Measurements from ENCODE around the gene ACTRT2.

DNA sequence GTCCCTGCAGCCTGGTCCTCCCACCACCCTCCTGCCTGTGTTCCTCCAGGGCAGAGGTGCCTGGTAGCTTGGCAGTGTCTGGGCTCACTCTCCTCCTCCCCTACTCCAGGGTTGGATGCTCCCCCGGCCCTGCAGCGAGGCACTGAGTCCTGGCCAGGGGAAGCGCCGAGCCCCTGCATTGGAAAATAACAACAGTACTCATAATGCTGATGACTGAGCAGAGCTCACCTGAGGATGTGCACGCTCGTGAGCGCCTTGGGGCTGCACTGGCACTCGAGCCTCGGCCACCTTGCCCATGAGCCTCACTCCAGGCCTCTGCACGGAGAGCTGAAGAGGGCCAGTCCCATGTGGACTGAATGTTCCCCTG lies 6.0 kb upstream of the ACTRT2 start:
- TF ChIP-seq, protein P1, sequence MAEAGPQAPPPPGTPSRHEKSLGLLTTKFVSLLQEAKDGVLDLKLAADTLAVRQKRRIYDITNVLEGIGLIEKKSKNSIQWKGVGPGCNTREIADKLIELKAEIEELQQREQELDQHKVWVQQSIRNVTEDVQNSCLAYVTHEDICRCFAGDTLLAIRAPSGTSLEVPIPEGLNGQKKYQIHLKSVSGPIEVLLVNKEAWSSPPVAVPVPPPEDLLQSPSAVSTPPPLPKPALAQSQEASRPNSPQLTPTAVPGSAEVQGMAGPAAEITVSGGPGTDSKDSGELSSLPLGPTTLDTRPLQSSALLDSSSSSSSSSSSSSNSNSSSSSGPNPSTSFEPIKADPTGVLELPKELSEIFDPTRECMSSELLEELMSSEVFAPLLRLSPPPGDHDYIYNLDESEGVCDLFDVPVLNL (IDR thresholded peaks at IDR 0.05; ENCODE audit: low read depth, low read length) = no peak
- TF ChIP-seq GATAD2B (conservative IDR thresholded peaks at IDR 0.05; ENCODE audit: low read depth) (no peak), BHLHE40 (IDR thresholded peaks at IDR 0.05; ENCODE audit: borderline replicate concordance in 1 of 2, low read depth in 2 of 2, low read length in 1 of 2) (no peak), ZNF24 (IDR thresholded peaks at IDR 0.05) (no peak), LARP7 (IDR thresholded peaks at IDR 0.05) (no peak), EZH2 (IDR thresholded peaks at IDR 0.05; ENCODE audit: borderline replicate concordance, control insufficient read depth, low read depth, low read length) (no peak), CTCF (IDR thresholded peaks at IDR 0.05 in 2 of 3, conservative IDR thresholded peaks at IDR 0.05 in 1 of 3; ENCODE audit: control insufficient read depth in 2 of 3, extremely low read depth in 1 of 3, insufficient read depth in 1 of 3, low read depth in 3 of 3, low read length in 3 of 3) (no peak), POLR2AphosphoS2 (IDR thresholded peaks at IDR 0.05; ENCODE audit: low read depth, low read length) (no peak), EP300 (IDR thresholded peaks at IDR 0.05; ENCODE audit: borderline replicate concordance in 1 of 2, control insufficient read depth in 1 of 2, low read depth in 2 of 2, low read length in 2 of 2) (no peak)

Data from GM12878 (cell line).